GM18505 (cell line): ENCODE measurements around the gene MAGEA3.
"Not testable (repeated sequence)": the region's sequence is repeated elsewhere in the genome, so short reads cannot be mapped to it uniquely, and the experiment has no call there.

Experiments
- ATAC-seq: cut with Tn5 transposase; IDR thresholded peaks from one replicate; pipeline ENCODE4 v1.9.1; 2021; ENCODE audit not compliant: unreplicated experiment
- POLR2A ChIP-seq: IDR thresholded peaks from 4 replicates; pipeline ENCODE4 v1.6.1; 2011; ENCODE audit warnings: borderline replicate concordance; ENCODE audit not compliant: insufficient read depth, insufficient read length; ENCODE audit errors: extremely low read depth

The MAGEA3 gene

GRCh38 chrX:152725409-152725808 is 26.8 kb downstream of the MAGEA3 start:
- ATAC-seq, result no peak
- TF ChIP-seq POLR2A, result no peak

GRCh38 chrX:152733261-152733975 is 34.8 kb downstream of the MAGEA3 start, which contains the start of the genes CSAG1 and MAGEA12:
Gene CSAG1 (minus strand): TSS chrX:152733721. CDS start chrX:152732460, 1,261 bp downstream.
Gene MAGEA12 (plus strand): TSS chrX:152733757. CDS start chrX:152736162, 2,405 bp downstream.
- no peak for ATAC-seq
- TF ChIP-seq POLR2A, result no peak

GRCh38 chrX:152734143-152734858 is 35.7 kb downstream of the MAGEA3 start:
- ATAC-seq, result not testable (repeated sequence)

- no peak for TF ChIP-seq POLR2A
- ATAC-seq, result no peak
These were observed 36.5 kb downstream of the MAGEA3 start for GRCh38 chrX:152735101-152735500.

GRCh38 chrX:152735860-152736511 is 37.4 kb downstream of the MAGEA3 start:
- no peak for ATAC-seq
- TF ChIP-seq POLR2A, result no peak

GRCh38 chrX:152736528-152736927 is 37.9 kb downstream of the MAGEA3 start:
- not testable (repeated sequence) for ATAC-seq

GRCh38 chrX:152738560-152738959 is 40.0 kb downstream of the MAGEA3 start:
- no peak for TF ChIP-seq POLR2A
- ATAC-seq, result no peak
